HEK293 (cell line): ENCODE measurements around the gene MAPKAP1.

ENCODE experiments used
- CTCF ChIA-PET: fragments of 350-600 bp; formaldehyde crosslinking; extraction: SDS; loops from one replicate; lab custom pipeline; 2021; ENCODE audit warnings: antibody characterized with exemption; lab: Yijun Ruan, JAX
- POLR2A ChIA-PET: fragments of 300-600 bp; formaldehyde crosslinking; extraction: SDS; loops from one replicate; lab custom pipeline; 2020; ENCODE audit warnings: antibody characterized with exemption, inconsistent platforms; lab: Yijun Ruan, JAX
- H3K27ac ChIP-seq: fragments of 200-500 bp; sonication (Bioruptor generic); 2 replicates; pipeline ENCODE4 v1.5.1; 2014; ENCODE audit warnings: low read depth, low read length, control low read depth, inconsistent platforms; ENCODE audit errors: extremely low read depth
- H3K36me3 ChIP-seq, 2 experiments: fragments of 200-500 bp in 1 of 2; sonication (Bioruptor generic) in 1 of 2; 1 replicate in 1 of 2; 2 replicates in 1 of 2; pipeline ENCODE4 v1.5.1; 2014 to 2017; ENCODE audit warnings: inconsistent platforms in 2 of 2, low read length in 2 of 2; ENCODE audit not compliant: control insufficient read depth in 2 of 2, insufficient read depth in 1 of 2
- H3K4me1 ChIP-seq: fragments of 200-500 bp; sonication (Bioruptor generic); 2 replicates; pipeline ENCODE4 v1.5.1; 2014; ENCODE audit warnings: mild to moderate bottlenecking, low read length, inconsistent platforms; ENCODE audit not compliant: control insufficient read depth, insufficient read depth
- H3K4me3 ChIP-seq: 2 replicates; pipeline ENCODE4 v1.5.1; 2011; ENCODE audit warnings: low read depth, mild to moderate bottlenecking, control low read depth, low read length, moderate library complexity
- H3K9me3 ChIP-seq: fragments of 200-500 bp; sonication (Bioruptor generic); 2 replicates; pipeline ENCODE4 v1.5.1; 2014; ENCODE audit warnings: low read depth, low read length, inconsistent platforms; ENCODE audit not compliant: control insufficient read depth, insufficient read depth
- FEZF1 ChIP-seq: fragments of 450-650 bp; formaldehyde crosslinking; IDR thresholded peaks from 2 replicates; pipeline ENCODE4 v1.5.1; 2016; ENCODE audit warnings: missing biosample characterization, missing genetic modification characterization
- GLI2 ChIP-seq: fragments of 450-650 bp; formaldehyde crosslinking; IDR thresholded peaks from 2 replicates; pipeline ENCODE4; 2017; ENCODE audit warnings: missing biosample characterization, missing genetic modification characterization, low read depth, borderline replicate concordance
- HOXD13 ChIP-seq: sonication (generic); formaldehyde crosslinking; IDR thresholded peaks from 2 replicates; pipeline ENCODE4 v1.8.0; 2022; ENCODE audit warnings: missing genetic modification reagents, borderline replicate concordance
- KLF9 ChIP-seq: fragments of 450-650 bp; formaldehyde crosslinking; IDR thresholded peaks from 2 replicates; pipeline ENCODE4 v1.5.1; 2016; ENCODE audit warnings: missing biosample characterization, missing genetic modification characterization, low read depth
- MZF1 ChIP-seq: fragments of 450-650 bp; formaldehyde crosslinking; IDR thresholded peaks from 2 replicates; pipeline ENCODE4 v1.5.1; 2017; ENCODE audit warnings: missing biosample characterization, missing genetic modification characterization, borderline replicate concordance
- ZFP3 ChIP-seq: fragments of 450-650 bp; formaldehyde crosslinking; IDR thresholded peaks from 2 replicates; pipeline ENCODE4 v1.5.1; 2016; ENCODE audit warnings: low read depth, missing biosample characterization, missing genetic modification characterization
- ZFP41 ChIP-seq: fragments of 450-650 bp; formaldehyde crosslinking; IDR thresholded peaks from 2 replicates; pipeline ENCODE4 v1.5.1; 2016; ENCODE audit warnings: missing biosample characterization, missing genetic modification characterization, borderline replicate concordance
- ZIC2 ChIP-seq: fragments of 450-650 bp; formaldehyde crosslinking; IDR thresholded peaks from 2 replicates; pipeline ENCODE4 v1.5.1; 2016; ENCODE audit warnings: missing biosample characterization, missing genetic modification characterization
- ZNF184 ChIP-seq: fragments of 450-650 bp; IDR thresholded peaks from 2 replicates; pipeline ENCODE4 v1.5.1; 2018; ENCODE audit warnings: missing biosample characterization, mild to moderate bottlenecking, missing genetic modification characterization
- ZNF202 ChIP-seq: fragments of 450-650 bp; formaldehyde crosslinking; IDR thresholded peaks from 2 replicates; pipeline ENCODE4 v1.5.1; 2016; ENCODE audit warnings: missing biosample characterization, missing genetic modification characterization, borderline replicate concordance
- ZNF248 ChIP-seq: fragments of 450-650 bp; formaldehyde crosslinking; IDR thresholded peaks from 2 replicates; pipeline ENCODE4 v1.5.1; 2017; ENCODE audit warnings: missing biosample characterization, missing genetic modification characterization
- ZNF302 ChIP-seq: fragments of 450-650 bp; formaldehyde crosslinking; IDR thresholded peaks from 2 replicates; pipeline ENCODE4 v1.5.1; 2016; ENCODE audit warnings: missing biosample characterization, missing genetic modification characterization, low read depth
- ZNF341 ChIP-seq: fragments of 450-650 bp; formaldehyde crosslinking; IDR thresholded peaks from 2 replicates; pipeline ENCODE4; 2016; ENCODE audit warnings: low read depth, missing biosample characterization, missing genetic modification characterization
- ZNF426 ChIP-seq: fragments of 450-650 bp; formaldehyde crosslinking; IDR thresholded peaks from 2 replicates; pipeline ENCODE4 v1.5.1; 2017; ENCODE audit warnings: missing biosample characterization, missing genetic modification characterization, mild to moderate bottlenecking, inconsistent platforms, moderate library complexity
- ZNF510 ChIP-seq: fragments of 450-650 bp; formaldehyde crosslinking; IDR thresholded peaks from 2 replicates; pipeline ENCODE4 v1.5.1; 2018; ENCODE audit warnings: mild to moderate bottlenecking, missing genetic modification characterization, missing biosample characterization; ENCODE audit not compliant: insufficient replicate concordance
- ZNF624 ChIP-seq: fragments of 450-650 bp; formaldehyde crosslinking; IDR thresholded peaks from 2 replicates; pipeline ENCODE4 v1.5.1; 2017; ENCODE audit warnings: missing biosample characterization, missing genetic modification characterization
- ZNF768 ChIP-seq: fragments of 450-650 bp; formaldehyde crosslinking; IDR thresholded peaks from 2 replicates; pipeline ENCODE4 v1.5.1; 2018; ENCODE audit warnings: missing biosample characterization, mild to moderate bottlenecking, missing genetic modification characterization
- ZNF777 ChIP-seq: fragments of 450-650 bp; formaldehyde crosslinking; IDR thresholded peaks from 2 replicates; pipeline ENCODE4 v1.5.1; 2017; ENCODE audit warnings: missing biosample characterization, missing genetic modification characterization, borderline replicate concordance
- ZXDB ChIP-seq: fragments of 450-650 bp; formaldehyde crosslinking; IDR thresholded peaks from 2 replicates; pipeline ENCODE4 v1.5.1; 2016; ENCODE audit warnings: missing biosample characterization, missing genetic modification characterization
- TF ChIP-seq, protein P1 (sequence below): fragments of 450-650 bp; formaldehyde crosslinking; IDR thresholded peaks from 2 replicates; pipeline ENCODE4 v1.5.1; 2016; ENCODE audit warnings: missing biosample characterization, missing genetic modification characterization
- TF ChIP-seq, protein P2 (sequence below): fragments of 450-650 bp; formaldehyde crosslinking; IDR thresholded peaks from 2 replicates; pipeline ENCODE4 v1.5.1; 2017; ENCODE audit warnings: missing biosample characterization, missing genetic modification characterization
- TF ChIP-seq, protein P3 (sequence below): fragments of 450-650 bp; formaldehyde crosslinking; IDR thresholded peaks from 2 replicates; pipeline ENCODE4 v1.5.1; 2016; ENCODE audit warnings: missing biosample characterization, missing genetic modification characterization
- TF ChIP-seq, protein P4 (sequence below): fragments of 450-650 bp; formaldehyde crosslinking; IDR thresholded peaks from 2 replicates; pipeline ENCODE4 v1.5.1; 2016; ENCODE audit warnings: missing biosample characterization, missing genetic modification characterization, borderline replicate concordance
- TF ChIP-seq, protein P5 (sequence below): fragments of 450-650 bp; formaldehyde crosslinking; IDR thresholded peaks from 2 replicates; pipeline ENCODE4 v1.5.1; 2016; ENCODE audit warnings: missing biosample characterization, missing genetic modification characterization, borderline replicate concordance
- TF ChIP-seq, protein P6 (sequence below): fragments of 450-650 bp; formaldehyde crosslinking; IDR thresholded peaks from 2 replicates; pipeline ENCODE4 v1.5.1; 2016; ENCODE audit warnings: missing biosample characterization, missing genetic modification characterization

The MAPKAP1 gene

DNA sequence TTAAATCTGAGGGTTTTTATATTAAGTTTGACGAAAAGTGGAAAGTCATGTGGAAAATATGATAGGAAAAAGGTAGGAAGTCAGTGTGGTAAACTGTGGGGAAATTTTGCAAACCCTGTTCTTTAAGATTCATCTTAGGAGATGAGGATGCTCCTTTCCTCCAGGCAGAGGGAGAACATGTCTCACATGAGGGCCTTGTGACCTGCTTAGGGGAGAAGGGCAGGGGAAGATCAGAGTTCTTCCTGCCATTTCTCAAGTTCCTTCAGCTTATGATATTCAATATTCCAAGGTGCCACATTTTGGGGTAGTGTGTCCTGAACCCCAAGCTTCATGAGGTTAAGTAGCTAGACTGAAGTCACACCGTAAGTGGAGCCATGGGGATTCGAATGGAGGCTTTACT lies 53.7 kb downstream of the MAPKAP1 start (continued):
- TF ChIP-seq, protein P1, sequence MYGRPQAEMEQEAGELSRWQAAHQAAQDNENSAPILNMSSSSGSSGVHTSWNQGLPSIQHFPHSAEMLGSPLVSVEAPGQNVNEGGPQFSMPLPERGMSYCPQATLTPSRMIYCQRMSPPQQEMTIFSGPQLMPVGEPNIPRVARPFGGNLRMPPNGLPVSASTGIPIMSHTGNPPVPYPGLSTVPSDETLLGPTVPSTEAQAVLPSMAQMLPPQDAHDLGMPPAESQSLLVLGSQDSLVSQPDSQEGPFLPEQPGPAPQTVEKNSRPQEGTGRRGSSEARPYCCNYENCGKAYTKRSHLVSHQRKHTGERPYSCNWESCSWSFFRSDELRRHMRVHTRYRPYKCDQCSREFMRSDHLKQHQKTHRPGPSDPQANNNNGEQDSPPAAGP (tag by site-specific recombination), result no peak
- TF ChIP-seq ZNF184 (tag by site-specific recombination) (no peak), ZNF202 (no peak), ZNF624 (no peak), ZNF510 (tag by site-specific recombination) (no peak), ZNF768 (no peak), HOXD13 (CRISPR knock-in tag) (no peak), MZF1 (tag by site-specific recombination) (no peak)
- TF ChIP-seq, protein P2, sequence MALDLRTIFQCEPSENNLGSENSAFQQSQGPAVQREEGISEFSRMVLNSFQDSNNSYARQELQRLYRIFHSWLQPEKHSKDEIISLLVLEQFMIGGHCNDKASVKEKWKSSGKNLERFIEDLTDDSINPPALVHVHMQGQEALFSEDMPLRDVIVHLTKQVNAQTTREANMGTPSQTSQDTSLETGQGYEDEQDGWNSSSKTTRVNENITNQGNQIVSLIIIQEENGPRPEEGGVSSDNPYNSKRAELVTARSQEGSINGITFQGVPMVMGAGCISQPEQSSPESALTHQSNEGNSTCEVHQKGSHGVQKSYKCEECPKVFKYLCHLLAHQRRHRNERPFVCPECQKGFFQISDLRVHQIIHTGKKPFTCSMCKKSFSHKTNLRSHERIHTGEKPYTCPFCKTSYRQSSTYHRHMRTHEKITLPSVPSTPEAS (tag by site-specific recombination), result no peak
- TF ChIP-seq, protein P3, sequence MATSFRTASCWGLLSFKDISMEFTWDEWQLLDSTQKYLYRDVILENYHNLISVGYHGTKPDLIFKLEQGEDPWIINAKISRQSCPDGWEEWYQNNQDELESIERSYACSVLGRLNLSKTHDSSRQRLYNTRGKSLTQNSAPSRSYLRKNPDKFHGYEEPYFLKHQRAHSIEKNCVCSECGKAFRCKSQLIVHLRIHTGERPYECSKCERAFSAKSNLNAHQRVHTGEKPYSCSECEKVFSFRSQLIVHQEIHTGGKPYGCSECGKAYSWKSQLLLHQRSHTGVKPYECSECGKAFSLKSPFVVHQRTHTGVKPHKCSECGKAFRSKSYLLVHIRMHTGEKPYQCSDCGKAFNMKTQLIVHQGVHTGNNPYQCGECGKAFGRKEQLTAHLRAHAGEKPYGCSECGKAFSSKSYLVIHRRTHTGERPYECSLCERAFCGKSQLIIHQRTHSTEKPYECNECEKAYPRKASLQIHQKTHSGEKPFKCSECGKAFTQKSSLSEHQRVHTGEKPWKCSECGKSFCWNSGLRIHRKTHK (tag by site-specific recombination), result no peak
- TF ChIP-seq, all 188 proteins: peak for 0

DNA sequence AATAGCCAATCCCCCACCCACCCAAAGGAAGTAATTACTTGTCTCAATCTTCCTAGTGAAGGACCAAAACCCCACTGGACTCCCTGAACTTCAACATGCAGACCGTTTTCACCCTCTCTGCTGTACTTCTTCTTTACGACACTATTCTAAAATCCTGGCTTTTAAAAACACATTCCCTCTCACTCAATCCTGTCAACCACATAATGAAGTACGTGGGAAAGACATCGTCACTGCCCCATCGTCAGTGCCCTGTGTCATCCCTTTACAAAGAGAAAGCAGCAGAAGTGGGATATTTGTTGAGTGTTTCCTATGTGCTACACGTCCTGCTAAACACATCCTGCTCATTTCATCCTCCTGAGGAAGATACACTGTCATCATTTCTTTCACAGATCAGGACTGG lies 54.2 kb downstream of the MAPKAP1 start:
- CTCF ChIA-PET, result no interaction called here
- TF ChIP-seq FEZF1 (tag by site-specific recombination) (no peak), ZNF302 (tag by site-specific recombination) (no peak), ZFP3 (no peak), ZXDB (tag by site-specific recombination) (no peak), ZNF777 (tag by site-specific recombination) (no peak), ZNF341 (tag by site-specific recombination) (no peak), KLF9 (no peak), ZNF248 (no peak), ZNF426 (no peak), ZIC2 (tag by site-specific recombination) (no peak), ZFP41 (tag by site-specific recombination) (no peak), GLI2 (tag by site-specific recombination) (no peak)
- TF ChIP-seq, protein P4, sequence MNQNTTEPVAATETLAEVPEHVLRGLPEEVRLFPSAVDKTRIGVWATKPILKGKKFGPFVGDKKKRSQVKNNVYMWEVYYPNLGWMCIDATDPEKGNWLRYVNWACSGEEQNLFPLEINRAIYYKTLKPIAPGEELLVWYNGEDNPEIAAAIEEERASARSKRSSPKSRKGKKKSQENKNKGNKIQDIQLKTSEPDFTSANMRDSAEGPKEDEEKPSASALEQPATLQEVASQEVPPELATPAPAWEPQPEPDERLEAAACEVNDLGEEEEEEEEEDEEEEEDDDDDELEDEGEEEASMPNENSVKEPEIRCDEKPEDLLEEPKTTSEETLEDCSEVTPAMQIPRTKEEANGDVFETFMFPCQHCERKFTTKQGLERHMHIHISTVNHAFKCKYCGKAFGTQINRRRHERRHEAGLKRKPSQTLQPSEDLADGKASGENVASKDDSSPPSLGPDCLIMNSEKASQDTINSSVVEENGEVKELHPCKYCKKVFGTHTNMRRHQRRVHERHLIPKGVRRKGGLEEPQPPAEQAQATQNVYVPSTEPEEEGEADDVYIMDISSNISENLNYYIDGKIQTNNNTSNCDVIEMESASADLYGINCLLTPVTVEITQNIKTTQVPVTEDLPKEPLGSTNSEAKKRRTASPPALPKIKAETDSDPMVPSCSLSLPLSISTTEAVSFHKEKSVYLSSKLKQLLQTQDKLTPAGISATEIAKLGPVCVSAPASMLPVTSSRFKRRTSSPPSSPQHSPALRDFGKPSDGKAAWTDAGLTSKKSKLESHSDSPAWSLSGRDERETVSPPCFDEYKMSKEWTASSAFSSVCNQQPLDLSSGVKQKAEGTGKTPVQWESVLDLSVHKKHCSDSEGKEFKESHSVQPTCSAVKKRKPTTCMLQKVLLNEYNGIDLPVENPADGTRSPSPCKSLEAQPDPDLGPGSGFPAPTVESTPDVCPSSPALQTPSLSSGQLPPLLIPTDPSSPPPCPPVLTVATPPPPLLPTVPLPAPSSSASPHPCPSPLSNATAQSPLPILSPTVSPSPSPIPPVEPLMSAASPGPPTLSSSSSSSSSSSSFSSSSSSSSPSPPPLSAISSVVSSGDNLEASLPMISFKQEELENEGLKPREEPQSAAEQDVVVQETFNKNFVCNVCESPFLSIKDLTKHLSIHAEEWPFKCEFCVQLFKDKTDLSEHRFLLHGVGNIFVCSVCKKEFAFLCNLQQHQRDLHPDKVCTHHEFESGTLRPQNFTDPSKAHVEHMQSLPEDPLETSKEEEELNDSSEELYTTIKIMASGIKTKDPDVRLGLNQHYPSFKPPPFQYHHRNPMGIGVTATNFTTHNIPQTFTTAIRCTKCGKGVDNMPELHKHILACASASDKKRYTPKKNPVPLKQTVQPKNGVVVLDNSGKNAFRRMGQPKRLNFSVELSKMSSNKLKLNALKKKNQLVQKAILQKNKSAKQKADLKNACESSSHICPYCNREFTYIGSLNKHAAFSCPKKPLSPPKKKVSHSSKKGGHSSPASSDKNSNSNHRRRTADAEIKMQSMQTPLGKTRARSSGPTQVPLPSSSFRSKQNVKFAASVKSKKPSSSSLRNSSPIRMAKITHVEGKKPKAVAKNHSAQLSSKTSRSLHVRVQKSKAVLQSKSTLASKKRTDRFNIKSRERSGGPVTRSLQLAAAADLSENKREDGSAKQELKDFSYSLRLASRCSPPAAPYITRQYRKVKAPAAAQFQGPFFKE, result no peak
- TF ChIP-seq, protein P5, sequence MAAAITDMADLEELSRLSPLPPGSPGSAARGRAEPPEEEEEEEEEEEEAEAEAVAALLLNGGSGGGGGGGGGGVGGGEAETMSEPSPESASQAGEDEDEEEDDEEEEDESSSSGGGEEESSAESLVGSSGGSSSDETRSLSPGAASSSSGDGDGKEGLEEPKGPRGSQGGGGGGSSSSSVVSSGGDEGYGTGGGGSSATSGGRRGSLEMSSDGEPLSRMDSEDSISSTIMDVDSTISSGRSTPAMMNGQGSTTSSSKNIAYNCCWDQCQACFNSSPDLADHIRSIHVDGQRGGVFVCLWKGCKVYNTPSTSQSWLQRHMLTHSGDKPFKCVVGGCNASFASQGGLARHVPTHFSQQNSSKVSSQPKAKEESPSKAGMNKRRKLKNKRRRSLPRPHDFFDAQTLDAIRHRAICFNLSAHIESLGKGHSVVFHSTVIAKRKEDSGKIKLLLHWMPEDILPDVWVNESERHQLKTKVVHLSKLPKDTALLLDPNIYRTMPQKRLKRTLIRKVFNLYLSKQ (tag by site-specific recombination), result no peak
- TF ChIP-seq, protein P6, sequence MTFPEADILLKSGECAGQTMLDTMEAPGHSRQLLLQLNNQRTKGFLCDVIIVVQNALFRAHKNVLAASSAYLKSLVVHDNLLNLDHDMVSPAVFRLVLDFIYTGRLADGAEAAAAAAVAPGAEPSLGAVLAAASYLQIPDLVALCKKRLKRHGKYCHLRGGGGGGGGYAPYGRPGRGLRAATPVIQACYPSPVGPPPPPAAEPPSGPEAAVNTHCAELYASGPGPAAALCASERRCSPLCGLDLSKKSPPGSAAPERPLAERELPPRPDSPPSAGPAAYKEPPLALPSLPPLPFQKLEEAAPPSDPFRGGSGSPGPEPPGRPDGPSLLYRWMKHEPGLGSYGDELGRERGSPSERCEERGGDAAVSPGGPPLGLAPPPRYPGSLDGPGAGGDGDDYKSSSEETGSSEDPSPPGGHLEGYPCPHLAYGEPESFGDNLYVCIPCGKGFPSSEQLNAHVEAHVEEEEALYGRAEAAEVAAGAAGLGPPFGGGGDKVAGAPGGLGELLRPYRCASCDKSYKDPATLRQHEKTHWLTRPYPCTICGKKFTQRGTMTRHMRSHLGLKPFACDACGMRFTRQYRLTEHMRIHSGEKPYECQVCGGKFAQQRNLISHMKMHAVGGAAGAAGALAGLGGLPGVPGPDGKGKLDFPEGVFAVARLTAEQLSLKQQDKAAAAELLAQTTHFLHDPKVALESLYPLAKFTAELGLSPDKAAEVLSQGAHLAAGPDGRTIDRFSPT (tag by site-specific recombination), result no peak

More for the DNA sequence above, 54.2 kb downstream of the MAPKAP1 start:
- no peak overlapping the region for H3K4me3 ChIP-seq
- H3K4me1 ChIP-seq, result peaks cover 6% of the 10 kb centered on the region; the same call in 1 of the 2 replicates
- POLR2A ChIA-PET, result no interaction called here
- H3K9me3 ChIP-seq, result no peaks in the 10 kb centered on the region
- H3K36me3 ChIP-seq, result no peaks in the 10 kb centered on the region
- H3K27ac ChIP-seq, result no peak overlapping the region
